ENCODE data around the gene LIX1.

Gene LIX1

GRCh38 chr5:97046270-97046982 lies 96.0 kb downstream of the LIX1 start:
- no peak; the same call in 1 of the 2 replicates for TF ChIP-seq CTCF (IDR thresholded peaks at IDR 0.05; ENCODE audit: low read depth, low read length)
- no peak for DNase-seq (ENCODE audit: extremely low read depth, low read depth)

GRCh38 chr5:97044052-97044451 lies 98.4 kb downstream of the LIX1 start:
- TF ChIP-seq CTCF (IDR thresholded peaks at IDR 0.05; ENCODE audit: low read depth, low read length), result peak; percentile 12
- DNase-seq (ENCODE audit: extremely low read depth, low read depth), result no peak

GRCh38 chr5:97043511-97043910 lies 98.9 kb downstream of the LIX1 start:
- DNase-seq (ENCODE audit: extremely low read depth, low read depth), result no peak

GRCh38 chr5:97042996-97043395 lies 99.4 kb downstream of the LIX1 start:
- no peak for TF ChIP-seq CTCF (IDR thresholded peaks at IDR 0.05; ENCODE audit: low read depth, low read length)
- DNase-seq (ENCODE audit: extremely low read depth, low read depth), result no peak

More at GRCh38 chr5:97043511-97043910, 98.9 kb downstream of the LIX1 start:
- TF ChIP-seq CTCF (IDR thresholded peaks at IDR 0.05; ENCODE audit: low read depth, low read length), result no peak

Data from AG09319 (cell line).